Measurements from ENCODE around the gene PLXNA4.

- TF ChIP-seq ZNF274 (IDR thresholded peaks at IDR 0.05; ENCODE audit: low read length): no peak
- no peak for TF ChIP-seq ZNF274 (tag by site-specific recombination; IDR thresholded peaks at IDR 0.05; ENCODE audit: borderline replicate concordance)
- no peak for TF ChIP-seq ZNF391 (tag by site-specific recombination; IDR thresholded peaks at IDR 0.05; ENCODE audit: borderline replicate concordance, low read depth)
- no peak for TF ChIP-seq CTCF (tag by site-specific recombination; IDR thresholded peaks at IDR 0.05)
- TF ChIP-seq PRDM10 (tag by site-specific recombination; IDR thresholded peaks at IDR 0.05): peak; percentile 45
- TF ChIP-seq ZNF692 (tag by site-specific recombination; IDR thresholded peaks at IDR 0.05): no peak
- no peak for TF ChIP-seq PBX3 (CRISPR knock-in tag; IDR thresholded peaks at IDR 0.05)
- TF ChIP-seq ZBTB1 (tag by site-specific recombination; IDR thresholded peaks at IDR 0.05): no peak
- TF ChIP-seq MYNN (tag by site-specific recombination; IDR thresholded peaks at IDR 0.05; ENCODE audit: borderline replicate concordance): no peak
- TF ChIP-seq ZNF140 (tag by site-specific recombination; IDR thresholded peaks at IDR 0.05): no peak
Measured at GRCh38 chr7:132572526-132572925, 3.7 kb downstream of the PLXNA4 start.

All from HEK293 (cell line).